Keratinocyte (primary cell): ENCODE measurements around the gene MOCS3.

Experiments
- CTCF ChIP-seq, 3 experiments: IDR thresholded peaks in 1 of 3; conservative IDR thresholded peaks in 1 of 3; optimal IDR thresholded peaks in 1 of 3; 2 replicates in 2 of 3; 3 replicates in 1 of 3; pipeline versions ENCODE3 to v1.5.1; 2011; ENCODE audit warnings: low read length in 3 of 3, mild to moderate bottlenecking in 3 of 3, moderate library complexity in 2 of 3, control low read depth in 1 of 3, inconsistent platforms in 1 of 3; ENCODE audit not compliant: insufficient read depth in 2 of 3; ENCODE audit errors: extremely low read depth in 1 of 3
- EZH2 ChIP-seq: IDR thresholded peaks from one replicate; pipeline ENCODE4 v1.6.1; 2012; ENCODE audit warnings: inconsistent platforms, mild to moderate bottlenecking, low read length, moderate library complexity

GRCh38 chr20:51001430-51002265, 43.0 kb downstream of the MOCS3 start:
- TF ChIP-seq CTCF (optimal IDR thresholded peaks at IDR 0.05 in 1 of 3, IDR thresholded peaks at IDR 0.05 in 1 of 3, conservative IDR thresholded peaks at IDR 0.05 in 1 of 3; ENCODE audit: extremely low read depth in 1 of 3, insufficient read depth in 2 of 3, low read length in 3 of 3) (no peak), EZH2 (no peak)
